ENCODE results near the gene MICAL2.

The MICAL2 gene

GRCh38 chr11:12253843-12254281 is 143.5 kb downstream of the MICAL2 start:
- no peak for DNase-seq

- no peak for DNase-seq
Measured at GRCh38 chr11:12258451-12258850, 148.1 kb downstream of the MICAL2 start.

DNA sequence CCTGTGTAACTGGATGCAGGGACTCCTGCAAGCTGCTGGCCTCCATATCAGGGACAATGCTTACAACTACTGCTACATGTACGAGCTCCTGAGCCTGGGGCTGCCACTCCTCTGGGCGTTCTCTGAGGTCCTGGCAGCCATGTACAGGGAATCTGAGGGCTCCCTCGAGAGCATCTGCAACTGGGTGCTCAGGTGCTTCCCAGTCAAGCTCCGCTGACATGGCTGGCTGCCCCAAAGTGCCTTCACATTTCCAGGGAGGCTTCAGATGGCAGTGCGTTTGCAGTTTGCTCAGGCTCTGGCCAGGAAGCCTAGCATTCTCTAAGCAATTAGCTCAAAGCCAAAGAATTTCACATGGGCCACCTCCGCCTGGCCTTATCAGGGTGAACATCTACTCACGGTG is 149.6 kb downstream of the MICAL2 start:
- no peak for DNase-seq

- DNase-seq = no peak
Measured at GRCh38 chr11:12260731-12261521, 150.5 kb downstream of the MICAL2 start.

- DNase-seq = no peak
Measured at GRCh38 chr11:12261551-12261950, 151.2 kb downstream of the MICAL2 start.

DNA sequence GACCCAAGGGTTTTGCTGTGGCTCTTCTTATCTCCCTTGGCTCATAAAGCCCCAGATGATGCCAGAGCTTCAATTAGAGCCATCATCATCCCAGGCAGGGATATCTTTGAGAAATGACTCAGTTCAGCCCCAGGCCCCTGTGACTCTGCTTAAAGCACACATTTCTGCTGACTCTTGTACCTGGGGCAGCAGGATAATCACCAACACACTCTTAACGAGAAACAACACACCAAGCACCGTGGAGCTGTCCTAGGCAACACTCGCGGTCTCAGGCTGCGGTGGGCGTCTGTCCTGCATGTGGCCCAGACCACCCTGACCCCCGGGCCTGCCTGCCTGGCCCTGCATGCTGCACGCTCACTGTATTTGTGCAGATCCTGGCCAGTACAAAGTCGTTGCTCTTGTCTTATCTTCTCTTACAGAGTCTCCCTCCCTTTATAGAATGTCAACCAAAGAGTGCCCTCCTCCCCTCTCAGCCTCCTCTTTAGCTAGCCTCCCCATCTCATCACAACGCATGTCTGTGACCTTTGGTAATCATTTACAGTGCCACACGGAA is 152.8 kb downstream of the MICAL2 start:
- DNase-seq = no peak

DNA sequence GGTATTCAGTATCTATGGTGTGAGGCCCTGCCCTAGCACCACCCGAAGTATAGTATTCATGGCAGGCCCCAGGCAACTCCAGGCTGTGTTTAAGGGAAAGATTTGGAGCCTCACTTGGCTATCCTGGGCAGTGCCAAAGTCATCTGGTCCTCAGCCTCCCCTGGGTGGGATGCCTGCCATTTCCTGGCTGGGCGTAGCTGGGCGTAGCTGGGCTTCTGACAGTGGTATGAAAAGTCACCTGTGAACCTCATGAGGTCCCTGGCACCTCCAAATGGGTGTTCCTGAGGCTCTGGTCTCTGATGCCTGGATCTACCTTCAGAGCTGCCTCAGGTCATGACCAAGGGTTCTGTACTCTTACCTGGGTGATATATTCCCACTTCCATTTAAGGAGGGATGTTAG is 154.0 kb downstream of the MICAL2 start:
- DNase-seq = no peak

- DNase-seq = no peak
Measured at GRCh38 chr11:12266132-12266531, 155.7 kb downstream of the MICAL2 start.

- DNase-seq = no peak
Measured at GRCh38 chr11:12266943-12267342, 156.6 kb downstream of the MICAL2 start.

DNA sequence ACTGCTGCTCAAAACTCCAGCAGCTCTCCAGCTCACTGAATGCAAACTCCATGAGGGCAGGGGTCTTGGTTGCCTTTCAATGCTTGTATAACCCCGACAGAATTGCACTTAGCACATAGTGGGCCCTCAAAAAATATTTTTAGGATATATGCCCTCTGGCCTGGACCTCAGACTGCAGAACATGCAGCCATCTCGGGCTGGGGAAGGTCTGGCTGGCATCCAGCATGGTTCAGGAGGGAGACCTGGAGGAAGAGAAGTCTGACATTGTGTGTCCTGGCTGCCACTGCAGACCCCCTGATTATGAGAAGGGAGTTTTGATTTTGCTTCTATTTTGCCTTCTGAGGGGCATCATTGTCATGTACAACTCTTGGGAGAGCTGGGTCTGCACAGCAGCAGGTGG is 157.5 kb downstream of the MICAL2 start:
- no peak for DNase-seq

GRCh38 chr11:12269104-12269441 is 158.7 kb downstream of the MICAL2 start:
- DNase-seq = peak in 1 of 2 experiments; percentile 60

GRCh38 chr11:12269446-12270214 is 159.2 kb downstream of the MICAL2 start:
- DNase-seq = no peak

GRCh38 chr11:12270215-12270797 is 159.9 kb downstream of the MICAL2 start:
- DNase-seq = no peak

DNA sequence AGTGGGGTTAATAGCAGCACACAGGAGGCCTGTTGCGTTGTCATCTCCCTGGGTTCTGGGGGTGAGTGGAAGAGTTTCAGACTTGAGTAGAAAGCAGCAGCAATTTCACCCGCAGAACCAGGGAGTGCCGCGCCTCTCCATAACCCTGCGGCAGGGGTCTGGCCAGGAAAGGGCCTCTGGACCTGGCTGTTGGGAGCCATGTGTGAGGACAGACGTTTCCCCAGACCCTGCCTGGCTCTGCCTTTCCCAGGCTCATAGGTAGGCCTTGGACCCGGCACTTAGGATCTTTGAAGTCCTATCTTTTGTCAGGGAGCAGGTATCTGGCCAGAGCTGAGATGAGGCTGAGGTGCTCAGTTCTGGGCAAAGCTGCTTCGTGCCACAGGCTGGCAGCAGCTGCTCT is 160.4 kb downstream of the MICAL2 start:
- no peak for DNase-seq

GRCh38 chr11:12271241-12271640 is 160.9 kb downstream of the MICAL2 start:
- peak in 1 of 2 experiments; percentile 31 for DNase-seq

DNA sequence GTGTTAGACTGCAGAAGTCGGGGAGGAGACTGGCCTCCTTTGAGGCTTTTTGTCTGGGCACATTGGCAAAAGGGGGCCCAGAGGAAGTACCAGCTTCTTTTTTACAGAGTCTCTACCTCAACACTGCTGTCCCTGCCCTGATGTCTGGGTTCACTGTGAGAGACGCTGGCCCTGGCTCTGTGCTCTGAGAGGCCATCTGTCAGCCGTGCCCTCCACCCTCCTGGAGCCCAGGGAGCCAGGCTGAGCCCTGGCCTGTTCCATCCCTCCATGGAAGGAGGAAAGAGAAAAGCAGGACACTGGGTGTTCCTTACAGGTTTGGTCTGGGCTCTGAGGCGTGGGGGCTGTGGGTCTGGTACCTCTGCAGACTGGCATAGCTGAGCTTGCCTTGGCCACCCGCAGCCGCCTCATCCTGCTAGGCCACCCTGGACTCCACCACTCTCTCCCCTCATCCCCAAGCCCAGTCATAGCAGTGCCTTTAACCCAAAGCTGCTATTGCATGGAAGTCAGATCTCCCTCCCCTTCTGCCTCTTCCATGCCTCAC is 161.5 kb downstream of the MICAL2 start:
- peak in 1 of 2 experiments; percentile 19 for DNase-seq

GRCh38 chr11:12272821-12273617 is 162.6 kb downstream of the MICAL2 start:
- no peak for DNase-seq

DNA sequence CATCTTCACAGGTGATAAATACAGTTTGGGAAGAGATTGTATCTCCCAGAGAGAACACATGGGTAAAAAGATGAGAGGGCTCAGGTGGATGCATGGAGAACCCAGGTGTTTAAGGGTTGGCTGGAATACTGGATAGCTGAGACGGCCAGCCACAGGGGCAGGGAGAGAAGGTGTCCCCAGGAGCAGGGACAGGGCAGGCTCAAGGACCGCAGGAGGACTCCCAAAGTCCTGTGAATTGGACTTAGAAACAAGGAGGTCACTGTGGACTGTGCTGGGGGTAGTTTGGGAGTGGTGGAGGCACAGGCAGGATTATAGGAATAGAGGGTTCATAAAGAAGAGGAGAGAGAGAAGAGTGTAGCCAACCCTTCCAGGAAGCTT is 163.2 kb downstream of the MICAL2 start:
- no peak for DNase-seq

- no peak for DNase-seq
Measured at GRCh38 chr11:12274056-12274455, 163.7 kb downstream of the MICAL2 start.

- no peak for DNase-seq
Measured at GRCh38 chr11:12274558-12275197, 164.3 kb downstream of the MICAL2 start.

GRCh38 chr11:12275818-12276217 is 165.4 kb downstream of the MICAL2 start:
- no peak for DNase-seq

DNA sequence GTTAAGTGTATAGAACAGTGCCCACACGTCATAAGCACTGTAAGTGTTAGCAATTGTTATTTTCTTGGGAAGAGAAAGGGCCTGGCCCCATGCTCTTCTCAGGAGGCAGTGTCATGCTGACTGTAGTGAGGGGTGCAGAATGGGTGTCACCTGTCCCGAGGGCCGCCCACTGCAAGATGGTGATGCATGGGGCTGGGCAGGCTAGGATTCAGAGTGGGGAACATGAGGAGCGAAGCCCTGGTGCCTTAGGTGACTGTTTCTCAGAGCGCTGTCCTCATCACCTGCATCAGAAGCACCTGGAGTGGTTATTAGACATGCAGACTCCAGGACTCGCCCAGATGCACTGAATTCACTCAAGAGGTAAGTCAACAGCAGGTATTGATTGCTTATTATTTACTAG is 166.0 kb downstream of the MICAL2 start:
- no peak for DNase-seq

Data from NCI-H446 (cell line).